ENCODE measurements around the gene GAS2L2.

- TF ChIP-seq POLR2A (IDR thresholded peaks at IDR 0.05), result no peak
- no peak for TF ChIP-seq CTCF (IDR thresholded peaks at IDR 0.05)
- TF ChIP-seq EP300 (IDR thresholded peaks at IDR 0.05), result no peak
Observed at GRCh38 chr17:35717475-35717874, 35.6 kb downstream of the GAS2L2 start.

Measured in tibial nerve (tissue), 4 donors.